SU-DHL-6 (cell line): Measurements from ENCODE around the gene TMEM129.

ENCODE experiments used
- H2AFZ ChIP-seq: fragments of 200-600 bp; sonication (generic); 2 replicates; pipeline ENCODE4 v1.6.1; 2014; ENCODE audit warnings: low read depth, mild to moderate bottlenecking, moderate library complexity, mixed read lengths, antibody characterized with exemption, low read length; ENCODE audit not compliant: severe bottlenecking
- H3F3A ChIP-seq: fragments of 200-600 bp; shearing (Covaris generic); 2 replicates; pipeline ENCODE4 v1.6.0; 2016; ENCODE audit warnings: antibody characterized with exemption, mild to moderate bottlenecking; ENCODE audit not compliant: insufficient read depth
- H3K27ac ChIP-seq: fragments of 200-600 bp; sonication (generic); 2 replicates; pipeline ENCODE4 v1.5.1; 2016; ENCODE audit warnings: low read depth, mild to moderate bottlenecking, low read length, moderate library complexity, mixed read lengths
- H3K27me3 ChIP-seq: fragments of 200-600 bp; sonication (generic), shearing (Covaris generic); 2 replicates; pipeline ENCODE4 v1.6.0; 2014; ENCODE audit warnings: mild to moderate bottlenecking, low read length
- H3K36me3 ChIP-seq: fragments of 200-600 bp; sonication (generic); 2 replicates; pipeline ENCODE4 v1.6.1; 2014; ENCODE audit warnings: mild to moderate bottlenecking, low read length, mixed read lengths
- H3K4me2 ChIP-seq: fragments of 300-600, 200-600 bp; shearing (Covaris generic), sonication (generic); 2 replicates; pipeline ENCODE4 v1.6.0; 2014; ENCODE audit warnings: low read length, low read depth, mild to moderate bottlenecking; ENCODE audit not compliant: poor library complexity, severe bottlenecking
- H3K4me3 ChIP-seq: fragments of 200-600 bp; sonication (generic); 2 replicates; pipeline ENCODE4 v1.5.1; 2014; ENCODE audit warnings: antibody characterized with exemption, low read length, mild to moderate bottlenecking, mixed read lengths; ENCODE audit not compliant: insufficient read depth, poor library complexity, severe bottlenecking
- H3K79me2 ChIP-seq: fragments of 200-600 bp; sonication (generic); 2 replicates; pipeline ENCODE4 v1.6.1; 2014; ENCODE audit warnings: mild to moderate bottlenecking, low read length, moderate library complexity; ENCODE audit not compliant: insufficient read depth
- H3K9ac ChIP-seq: fragments of 200-600 bp; sonication (generic); 2 replicates; pipeline ENCODE4 v1.7.0; 2014; ENCODE audit warnings: mild to moderate bottlenecking, low read length
- H3K9me2 ChIP-seq: fragments of 200-600 bp; sonication (generic); replicated peaks from 2 replicates; pipeline ENCODE4 v1.6.1; 2014; ENCODE audit warnings: low read length; ENCODE audit not compliant: insufficient read depth
- H3K9me3 ChIP-seq: fragments of 200-600 bp; sonication (generic); 2 replicates; pipeline ENCODE4 v1.6.1; 2014; ENCODE audit warnings: low read length, mixed read lengths; ENCODE audit not compliant: insufficient read depth
- H4K20me1 ChIP-seq: fragments of 200-600 bp; sonication (generic); 2 replicates; pipeline ENCODE4 v1.6.1; 2014; ENCODE audit warnings: low read depth, mild to moderate bottlenecking, antibody characterized with exemption, low read length, moderate library complexity, mixed read lengths
- EZH2phosphoT487 ChIP-seq: fragments of 200-600 bp; sonication (generic), shearing (Covaris generic); conservative IDR thresholded peaks from 2 replicates; pipeline ENCODE4 v1.6.1; 2018; ENCODE audit warnings: mild to moderate bottlenecking, antibody characterized with exemption, low read length, moderate library complexity, mixed read lengths
- TF ChIP-seq, protein P1 (sequence below): fragments of 200-600 bp; sonication (generic); IDR thresholded peaks from one replicate; pipeline ENCODE4 v1.5.1; 2017; ENCODE audit warnings: antibody characterized with exemption, mild to moderate bottlenecking, low read length, moderate library complexity; ENCODE audit not compliant: insufficient read depth, poor library complexity, severe bottlenecking

Gene TMEM129

DNA sequence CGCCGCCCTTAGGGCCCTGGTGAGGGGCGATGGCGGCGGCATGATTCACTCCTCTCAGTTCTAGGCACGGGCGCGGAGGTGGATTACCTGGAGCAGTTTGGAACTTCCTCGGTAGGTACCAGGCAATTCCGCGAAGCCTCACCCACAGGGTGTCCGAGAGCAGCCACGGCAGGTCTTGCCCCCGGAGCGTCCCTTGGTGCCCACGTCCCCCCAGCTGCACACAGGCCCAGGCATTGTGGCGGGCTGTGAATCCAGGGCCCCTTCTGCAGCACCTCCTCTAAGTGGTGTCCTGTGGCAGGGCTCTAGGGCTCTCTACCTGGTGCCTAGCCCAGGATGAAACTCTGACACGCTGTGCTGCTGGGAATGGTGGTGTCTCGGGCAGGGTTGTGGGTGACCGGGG is 14.1 kb upstream of the TMEM129 start:
- H3K9ac ChIP-seq = no peak overlapping the region
- no peak overlapping the region for H3K27ac ChIP-seq
- H3K4me2 ChIP-seq = no peak overlapping the region
- no peaks in the 10 kb centered on the region for H3K27me3 ChIP-seq
- no peaks in the 10 kb centered on the region for H3K9me2 ChIP-seq
- peaks cover 3% of the 10 kb centered on the region; the same call in 1 of the 2 replicates for H4K20me1 ChIP-seq
- H3K9me3 ChIP-seq = peaks cover 8% of the 10 kb centered on the region; the same call in 1 of the 2 replicates
- peaks cover 66% of the 10 kb centered on the region for H3K36me3 ChIP-seq
- no peak overlapping the region for H3K4me3 ChIP-seq
- no peak overlapping the region for H2AFZ ChIP-seq
- H3K79me2 ChIP-seq = peaks cover 22% of the 10 kb centered on the region; the same call in 1 of the 2 replicates
- H3F3A ChIP-seq = no peaks in the 10 kb centered on the region
- TF ChIP-seq, protein P1, sequence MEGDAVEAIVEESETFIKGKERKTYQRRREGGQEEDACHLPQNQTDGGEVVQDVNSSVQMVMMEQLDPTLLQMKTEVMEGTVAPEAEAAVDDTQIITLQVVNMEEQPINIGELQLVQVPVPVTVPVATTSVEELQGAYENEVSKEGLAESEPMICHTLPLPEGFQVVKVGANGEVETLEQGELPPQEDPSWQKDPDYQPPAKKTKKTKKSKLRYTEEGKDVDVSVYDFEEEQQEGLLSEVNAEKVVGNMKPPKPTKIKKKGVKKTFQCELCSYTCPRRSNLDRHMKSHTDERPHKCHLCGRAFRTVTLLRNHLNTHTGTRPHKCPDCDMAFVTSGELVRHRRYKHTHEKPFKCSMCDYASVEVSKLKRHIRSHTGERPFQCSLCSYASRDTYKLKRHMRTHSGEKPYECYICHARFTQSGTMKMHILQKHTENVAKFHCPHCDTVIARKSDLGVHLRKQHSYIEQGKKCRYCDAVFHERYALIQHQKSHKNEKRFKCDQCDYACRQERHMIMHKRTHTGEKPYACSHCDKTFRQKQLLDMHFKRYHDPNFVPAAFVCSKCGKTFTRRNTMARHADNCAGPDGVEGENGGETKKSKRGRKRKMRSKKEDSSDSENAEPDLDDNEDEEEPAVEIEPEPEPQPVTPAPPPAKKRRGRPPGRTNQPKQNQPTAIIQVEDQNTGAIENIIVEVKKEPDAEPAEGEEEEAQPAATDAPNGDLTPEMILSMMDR = no peak
- TF ChIP-seq EZH2phosphoT487 = no peak

- Histone ChIP-seq H3F3A (no peaks in the 10 kb centered on the region), H3K27ac (no peak overlapping the region), H3K4me3 (no peak overlapping the region), H2AFZ (no peak overlapping the region), H3K9me2 (no peaks in the 10 kb centered on the region), H3K4me2 (no peak overlapping the region), H3K9me3 (peaks cover 7% of the 10 kb centered on the region; the same call in 1 of the 2 replicates), H3K79me2 (peaks cover 44% of the 10 kb centered on the region), H3K27me3 (no peaks in the 10 kb centered on the region), H3K36me3 (peaks cover 68% of the 10 kb centered on the region), H3K9ac (no peak overlapping the region), H4K20me1 (peaks cover 11% of the 10 kb centered on the region; the same call in 1 of the 2 replicates)
- TF ChIP-seq EZH2phosphoT487 = no peak
- TF ChIP-seq, protein P1 = no peak
These were observed 11.8 kb upstream of the TMEM129 start for GRCh38 chr4:1732911-1733310.

- Histone ChIP-seq H2AFZ (no peak overlapping the region), H3F3A (no peaks in the 10 kb centered on the region), H3K9me2 (no peaks in the 10 kb centered on the region), H3K27ac (no peak overlapping the region), H3K9ac (no peak overlapping the region), H3K27me3 (no peaks in the 10 kb centered on the region), H3K79me2 (peaks cover 62% of the 10 kb centered on the region), H3K4me3 (no peak overlapping the region), H3K36me3 (peaks cover 59% of the 10 kb centered on the region), H3K4me2 (no peak overlapping the region), H3K9me3 (no peaks in the 10 kb centered on the region), H4K20me1 (peaks cover 14% of the 10 kb centered on the region; the same call in 1 of the 2 replicates)
- TF ChIP-seq, protein P1 = no peak
- TF ChIP-seq EZH2phosphoT487 = no peak
These were observed 10.1 kb upstream of the TMEM129 start for GRCh38 chr4:1731180-1731579.
